Measurements from ENCODE around the gene TNFSF15. TPM values are rescaled to one million over a fixed set of nuclear protein-coding genes. Genes with fewer than 3 reads are reported as not detected.

The TNFSF15 gene
- total RNA-seq = 0.08 and 3.4 TPM in 2 replicates

DNA sequence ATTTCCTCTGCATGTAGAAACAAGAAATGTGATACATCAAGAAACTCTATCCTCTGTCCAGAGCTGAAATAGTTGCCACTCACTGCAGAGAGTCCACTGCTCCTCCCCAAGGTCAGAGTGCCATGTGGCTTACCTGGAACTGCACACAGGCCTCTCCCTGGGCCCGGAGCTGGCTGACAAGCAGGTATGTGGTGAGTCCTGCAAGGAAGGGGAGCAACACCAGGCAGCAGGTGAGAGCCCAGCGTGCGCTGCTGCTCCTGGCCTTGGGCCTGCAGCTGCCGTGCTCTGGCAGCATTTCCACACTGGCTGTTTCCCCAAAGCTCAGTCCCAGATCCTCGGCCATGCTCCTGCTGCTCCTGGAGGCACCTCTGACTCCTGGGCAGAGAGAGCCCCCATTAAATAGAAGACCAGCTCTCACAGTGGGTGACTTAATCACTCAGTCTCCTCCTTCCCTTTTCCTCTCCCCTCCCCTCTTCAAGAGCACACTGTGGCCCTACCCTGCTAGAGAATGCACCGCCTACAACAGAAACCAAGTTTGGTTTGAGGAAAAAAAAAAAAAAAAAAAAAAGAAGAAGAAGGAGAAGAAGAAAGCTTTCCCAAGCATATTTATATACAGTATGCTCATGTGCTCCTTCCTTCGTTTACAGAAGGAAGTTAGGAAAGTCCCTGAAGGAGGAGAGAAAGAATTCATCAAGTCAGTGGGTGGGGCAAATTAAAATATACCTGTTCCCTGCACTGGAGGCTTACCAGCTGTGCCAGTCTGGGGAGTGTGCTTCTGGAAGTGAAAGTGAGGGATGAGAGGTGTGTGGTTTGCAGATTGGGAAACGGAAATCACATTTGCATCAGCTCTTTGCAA lies at the start of gene TNFSF15:
Gene TNFSF15, minus strand, starts transcription at position 370 of the 856 bp plus-strand sequence. Its CDS starts 27 bp downstream, at position 343.

Other genes starting within 250 kb of the TNFSF15 start
- gene ATP6V1G1, start 218.3 kb downstream of the TNFSF15 start, total RNA-seq = 92.6 and 133 TPM in 2 replicates
- 4.7 and 8.9 TPM in 2 replicates for gene TMEM268, start 194.7 kb downstream of the TNFSF15 start, total RNA-seq
- gene TEX53, start 148.2 kb downstream of the TNFSF15 start, total RNA-seq = not detected in 2 replicates
- gene TEX48, start 123.8 kb downstream of the TNFSF15 start, total RNA-seq = not detected in 2 replicates
- not detected in 2 replicates for gene TNFSF8, start 124.6 kb upstream of the TNFSF15 start, total RNA-seq

All from epithelial cell of alveolus of lung (primary cell).